GM19328 (cell line): ENCODE data around the gene EPHB1.

Source experiments
- ATAC-seq: cut with Tn5 transposase; IDR thresholded peaks from one replicate; pipeline ENCODE4 v1.9.1; 2021; ENCODE audit warnings: mild to moderate bottlenecking, moderate library complexity; ENCODE audit not compliant: unreplicated experiment

Gene EPHB1

GRCh38 chr3:134794950-134795745, at the start of gene EPHB1:
TSS of gene EPHB1 (plus strand) at chr3:134795260.
- ATAC-seq: peak; percentile 67

DNA sequence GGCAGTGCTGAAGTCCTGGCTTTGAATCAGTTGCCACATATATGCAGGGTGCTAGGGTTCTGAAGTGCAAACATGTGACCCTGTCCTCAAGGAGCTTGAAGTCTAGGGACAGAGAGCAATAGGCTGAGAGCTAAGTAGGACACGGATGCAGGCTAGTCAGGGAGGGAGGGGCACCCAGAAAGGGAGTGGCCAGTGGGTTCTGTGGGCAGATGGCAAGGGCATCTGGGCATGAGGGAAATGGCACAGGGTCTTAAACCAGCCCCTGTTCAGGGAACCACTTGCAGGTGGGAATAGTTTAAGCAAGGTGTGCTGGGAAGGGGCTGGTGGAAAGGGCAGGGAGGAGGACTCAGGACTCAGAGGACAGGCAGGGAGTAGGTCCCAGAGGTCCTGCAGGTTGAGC, 46.4 kb upstream of the EPHB1 start:
- ATAC-seq: no peak

DNA sequence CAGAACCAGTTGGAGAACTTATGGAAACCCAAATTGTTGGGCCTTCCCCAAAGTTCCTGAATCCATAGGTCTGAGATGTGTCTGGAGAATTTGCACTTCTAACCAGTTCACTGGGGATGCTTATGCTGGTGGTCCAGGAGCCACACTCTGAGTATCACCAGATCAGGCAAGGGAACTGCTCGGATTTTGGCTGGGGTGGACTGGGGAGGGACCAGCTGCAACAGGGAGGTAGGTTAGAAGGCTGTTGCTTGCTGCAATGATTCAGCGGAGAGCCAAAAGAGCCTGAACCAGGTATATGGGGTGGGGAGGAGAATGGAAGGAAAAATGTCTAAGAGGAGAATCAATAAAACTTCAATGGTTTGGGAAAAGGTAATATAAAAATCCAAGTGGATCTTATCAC, 45.9 kb upstream of the EPHB1 start:
- no peak for ATAC-seq

DNA sequence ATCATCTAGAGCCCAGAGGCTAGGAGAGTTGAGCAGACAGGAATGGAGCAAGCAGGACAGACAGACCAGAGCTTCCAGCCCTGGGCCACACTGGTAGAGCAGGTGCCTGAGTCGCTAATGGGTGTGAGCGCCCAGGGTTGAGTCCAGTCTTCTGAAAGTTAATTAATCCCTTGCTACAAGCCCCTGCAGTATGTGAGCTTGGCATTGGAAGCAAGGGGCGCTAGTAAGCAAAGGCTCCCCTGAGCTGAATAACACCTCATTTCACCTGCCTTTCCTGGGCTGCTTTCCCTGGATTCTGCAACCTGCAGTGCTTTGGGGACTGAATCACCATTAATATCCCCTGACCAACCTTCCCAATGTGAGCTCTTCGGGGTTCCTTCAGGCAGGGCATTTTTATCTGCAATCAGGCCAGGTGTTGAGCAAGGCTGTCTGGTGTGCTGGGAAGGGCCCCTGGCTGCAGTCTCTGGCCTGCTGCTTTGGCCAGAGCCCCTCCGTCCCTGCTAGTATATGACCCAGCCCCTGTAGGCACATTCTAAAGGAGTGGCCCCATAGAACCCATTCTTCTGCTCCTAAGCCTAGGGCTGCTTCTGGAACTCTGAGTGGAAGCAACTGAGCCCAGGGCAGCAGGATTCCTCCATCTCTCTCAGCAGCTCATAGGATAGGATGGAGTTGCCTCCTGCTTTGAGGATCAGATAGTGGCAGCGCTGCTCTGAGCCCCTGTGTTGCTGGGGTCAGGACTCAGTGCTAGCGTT, 45.1 kb upstream of the EPHB1 start:
- no peak for ATAC-seq

GRCh38 chr3:134751831-134752230, 43.2 kb upstream of the EPHB1 start:
- no peak for ATAC-seq

DNA sequence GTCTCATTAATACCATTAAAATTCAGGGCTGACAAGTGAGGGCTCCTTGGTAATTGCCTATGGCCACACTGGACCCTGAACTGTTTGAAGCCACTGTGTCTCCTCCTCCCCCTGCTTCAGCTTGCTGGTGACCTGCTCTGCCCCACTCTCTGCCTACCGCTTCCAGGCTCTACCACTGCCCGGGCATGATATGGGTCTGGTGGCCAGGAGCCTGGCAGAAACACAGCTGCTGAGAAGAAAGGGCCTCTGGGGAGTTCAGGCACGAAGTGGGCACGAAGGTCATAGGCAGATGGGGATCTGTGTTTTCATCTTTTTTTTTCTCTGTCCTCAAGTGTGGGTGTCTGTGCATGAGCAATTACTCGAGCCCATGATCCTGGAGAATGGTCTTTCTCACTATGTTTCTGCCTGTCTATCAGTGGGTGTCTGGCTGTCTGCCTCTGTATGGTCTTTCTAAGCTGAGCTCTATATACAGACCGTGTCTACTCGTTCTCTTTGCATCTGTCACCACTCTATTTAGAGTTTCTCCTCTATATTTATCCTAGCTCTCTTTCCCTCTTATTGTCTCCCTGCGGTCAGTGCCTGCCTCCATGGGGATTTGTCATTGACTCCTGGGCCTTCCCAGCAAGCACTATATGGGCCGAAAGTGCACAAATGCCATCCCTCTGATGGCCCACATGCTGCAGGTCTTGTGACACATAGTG, 42.1 kb upstream of the EPHB1 start:
- ATAC-seq: no peak

DNA sequence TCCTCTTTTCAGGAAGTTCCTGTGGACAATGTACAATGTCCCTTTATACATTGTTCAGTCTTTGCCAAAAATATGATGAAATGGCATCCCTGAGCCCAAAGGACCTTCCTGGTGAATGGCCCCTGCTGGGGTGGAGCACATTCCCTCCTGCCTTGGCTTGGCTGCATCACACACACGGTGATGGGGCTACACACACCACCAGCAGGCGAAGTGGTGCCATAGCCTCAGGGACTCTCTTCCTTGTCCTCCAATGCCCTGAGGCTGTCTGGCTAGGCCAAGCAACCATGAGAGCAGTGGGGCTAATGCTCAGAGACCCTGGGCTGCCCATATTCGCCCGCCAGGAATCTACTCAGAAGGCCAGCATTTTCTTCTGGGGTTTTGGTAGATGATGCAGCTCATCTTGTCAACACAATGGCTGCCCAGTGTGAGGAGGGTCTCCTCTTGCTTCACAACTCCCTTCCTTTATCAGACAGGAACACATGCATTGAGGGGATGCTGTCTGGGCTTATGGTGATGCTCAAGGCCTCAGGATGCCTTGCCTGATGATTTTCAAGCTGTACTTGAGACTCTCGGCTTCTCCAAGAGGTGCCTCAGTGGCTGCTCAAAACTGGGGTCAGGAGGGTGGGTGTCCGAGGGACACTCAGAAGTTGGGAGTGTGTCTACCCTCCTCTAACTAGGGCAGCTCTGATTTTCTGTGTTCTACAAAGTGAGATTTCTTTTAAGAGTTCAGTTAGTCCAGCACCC, 40.9 kb upstream of the EPHB1 start:
- no peak for ATAC-seq

DNA sequence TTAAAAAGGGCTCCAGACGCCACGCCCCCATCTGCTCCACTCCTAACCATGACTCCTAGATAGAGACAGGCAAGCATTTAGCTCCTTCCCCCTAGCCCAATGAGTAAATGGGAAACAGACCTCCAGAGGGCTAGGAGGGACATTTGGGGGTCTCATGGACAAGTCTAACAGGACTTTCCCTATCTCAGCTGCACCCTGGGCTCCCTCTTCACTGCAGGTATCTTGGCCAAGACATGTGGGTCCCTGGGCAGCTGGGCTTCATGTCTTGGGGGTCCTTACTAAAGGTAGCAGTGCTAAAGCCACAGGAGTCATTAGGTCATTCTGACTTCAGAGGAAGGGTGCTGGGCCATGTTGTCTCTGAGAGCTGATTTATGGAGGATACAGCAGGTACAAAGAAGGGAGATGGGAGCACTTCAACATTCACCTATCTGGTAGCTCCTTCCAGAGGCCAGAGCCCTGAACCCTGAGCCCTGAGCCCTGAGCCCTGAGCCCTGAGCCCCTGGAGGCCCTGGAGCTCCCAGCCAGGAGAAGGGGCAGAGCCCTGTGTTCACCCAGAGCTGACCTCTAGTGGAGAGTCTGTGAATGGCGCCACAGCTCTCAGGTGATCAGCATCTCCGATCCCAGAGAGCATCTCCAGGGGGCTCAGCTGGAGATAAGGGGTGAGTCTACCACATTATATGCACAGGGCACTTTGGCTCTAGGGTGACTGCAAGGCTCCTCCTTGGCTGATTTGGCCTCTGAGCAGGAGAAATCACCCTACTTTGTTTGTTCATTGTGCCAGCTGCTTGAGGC, 40.1 kb upstream of the EPHB1 start:
- ATAC-seq: peak; percentile 83

GRCh38 chr3:134755821-134756220, 39.2 kb upstream of the EPHB1 start:
- no peak for ATAC-seq

- no peak for ATAC-seq
Measured at GRCh38 chr3:134757549-134758069, 37.5 kb upstream of the EPHB1 start.

DNA sequence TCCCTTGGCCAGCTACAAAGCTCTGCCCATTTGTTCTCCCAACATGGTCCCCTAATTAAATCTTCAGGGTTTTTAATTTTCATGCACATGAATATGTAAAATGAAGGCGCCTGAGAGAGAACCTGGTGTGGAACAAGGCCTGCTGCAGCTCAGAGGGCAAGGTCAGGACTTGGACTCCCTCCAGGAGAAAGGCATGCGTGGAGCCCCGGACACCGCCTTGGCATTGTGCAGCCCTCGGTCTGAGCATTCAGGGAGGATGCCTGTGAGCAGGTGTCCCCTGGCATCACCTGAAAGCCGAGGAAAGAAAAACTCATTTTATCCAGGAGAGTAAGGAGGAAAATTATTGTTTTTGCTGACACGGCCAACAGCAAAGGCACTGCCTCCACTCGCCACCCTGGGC, 33.8 kb upstream of the EPHB1 start:
- no peak for ATAC-seq

- ATAC-seq: no peak
Measured at GRCh38 chr3:134762016-134762415, 33.0 kb upstream of the EPHB1 start.

DNA sequence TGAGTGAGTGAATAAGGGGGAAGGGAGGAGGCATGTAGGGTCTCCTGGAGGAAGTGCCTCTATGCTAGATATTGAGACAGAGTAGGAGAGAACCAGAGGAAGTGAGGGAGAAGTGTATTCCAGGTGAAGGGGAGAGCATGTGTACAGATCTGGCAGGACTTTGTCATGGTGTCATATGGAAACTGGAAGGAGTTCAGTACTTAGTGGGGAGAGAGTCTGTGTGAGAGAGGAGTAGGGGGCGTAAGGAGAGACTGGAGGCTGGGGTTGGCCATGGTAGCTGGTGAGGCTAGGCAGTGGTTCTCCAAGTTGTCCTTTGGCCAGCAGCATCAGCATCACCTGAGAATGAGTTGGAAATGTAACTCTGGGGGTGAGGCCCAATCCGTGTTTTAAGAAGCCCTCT, 29.6 kb upstream of the EPHB1 start:
- ATAC-seq: no peak

DNA sequence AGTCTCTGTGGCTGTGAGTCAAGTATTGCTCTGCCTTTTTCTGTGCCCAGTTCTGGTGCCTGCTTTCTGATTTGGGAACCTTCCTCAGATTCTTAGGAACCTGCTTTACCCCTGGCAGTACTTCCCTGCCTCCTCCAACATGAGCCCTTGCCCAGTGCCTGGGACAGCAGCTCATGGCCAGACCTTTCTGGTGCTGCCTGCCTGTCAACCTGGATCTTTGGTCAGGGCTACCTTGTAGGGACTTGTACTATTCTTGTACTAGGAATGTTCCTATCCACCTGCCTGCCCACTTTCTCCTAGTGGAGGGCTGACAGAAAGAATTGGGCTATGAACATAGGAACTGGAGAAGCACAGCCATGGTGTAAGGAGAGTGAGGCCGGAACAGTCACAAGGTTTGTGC, 28.8 kb upstream of the EPHB1 start:
- no peak for ATAC-seq

DNA sequence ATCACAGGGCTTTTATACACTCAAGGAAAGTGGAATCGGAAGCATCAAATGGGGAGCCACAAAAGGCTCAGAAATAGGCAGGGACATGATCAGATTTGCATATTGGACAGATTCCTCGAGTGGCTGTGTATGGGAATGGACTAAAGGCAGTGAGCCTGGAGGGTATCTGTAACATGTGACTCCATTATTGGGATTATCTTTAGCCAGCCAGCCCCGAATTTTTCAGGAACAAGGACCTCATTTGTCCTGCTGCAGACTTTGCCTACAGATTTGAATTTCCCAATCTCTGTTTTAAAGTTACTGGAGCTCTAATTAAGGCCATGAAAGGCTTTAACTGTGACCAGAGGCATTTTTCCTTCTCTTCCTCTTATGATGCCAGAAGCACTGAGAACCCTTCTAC, 26.9 kb upstream of the EPHB1 start:
- no peak for ATAC-seq

GRCh38 chr3:134768837-134769236, 26.2 kb upstream of the EPHB1 start:
- no peak for ATAC-seq

- ATAC-seq: no peak
Measured at GRCh38 chr3:134769287-134769868, 25.7 kb upstream of the EPHB1 start.

- no peak for ATAC-seq
Measured at GRCh38 chr3:134772011-134772410, 23.0 kb upstream of the EPHB1 start.

GRCh38 chr3:134772591-134772990, 22.5 kb upstream of the EPHB1 start:
- no peak for ATAC-seq

GRCh38 chr3:134775831-134776230, 19.2 kb upstream of the EPHB1 start:
- no peak for ATAC-seq
